GM19023 (cell line): ENCODE measurements around the gene TRIM56.
"Not testable (repeated sequence)": the region's sequence is repeated elsewhere in the genome, so short reads cannot be mapped to it uniquely, and the experiment has no call there.

Experiments
- ATAC-seq: cut with Tn5 transposase; IDR thresholded peaks from one replicate; pipeline ENCODE4 v1.9.1; 2021; ENCODE audit warnings: mild to moderate bottlenecking, moderate library complexity; ENCODE audit not compliant: unreplicated experiment

The TRIM56 gene

GRCh38 chr7:101112233-101112632 lies 27.0 kb downstream of the TRIM56 start:
- ATAC-seq: no peak

DNA sequence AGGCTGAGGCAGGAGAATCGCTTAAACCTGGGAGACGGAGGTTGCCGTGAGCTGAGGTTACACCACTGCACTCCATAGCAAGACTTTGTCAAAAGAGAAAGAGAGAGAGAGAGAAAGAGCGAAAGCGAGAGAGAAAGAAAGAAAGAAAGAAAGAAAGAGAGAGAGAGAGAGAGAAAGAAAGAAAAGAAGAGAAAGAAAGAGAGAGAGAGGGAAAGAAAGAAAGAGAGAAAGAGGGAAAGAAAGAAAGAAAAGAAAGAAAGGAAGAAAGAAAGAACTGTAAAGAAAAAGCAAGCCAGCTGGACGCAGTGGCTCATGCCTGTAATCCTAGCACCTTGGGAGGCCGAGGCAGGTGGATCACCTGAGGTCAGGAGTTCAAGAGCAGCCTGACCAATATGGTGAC lies 27.9 kb downstream of the TRIM56 start:
- ATAC-seq: not testable (repeated sequence)

DNA sequence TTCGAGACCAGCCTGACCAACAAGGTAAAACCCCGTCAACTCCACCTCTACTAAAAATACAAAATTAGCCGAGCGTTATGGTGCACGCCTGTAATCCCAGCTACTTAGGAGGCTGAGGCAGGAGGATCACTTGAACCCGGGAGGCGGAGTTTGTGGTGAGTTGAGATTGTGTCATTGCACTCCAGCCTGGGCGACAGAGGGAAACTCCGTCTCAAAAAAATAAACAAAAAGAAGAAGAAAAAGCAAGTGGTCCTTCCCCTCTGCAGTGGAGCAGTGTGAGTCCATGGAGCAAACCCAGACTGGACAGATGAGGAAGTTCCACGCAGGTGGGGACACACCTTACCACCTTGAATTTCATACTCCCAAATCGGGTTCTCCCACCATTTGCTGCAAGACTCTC lies 28.6 kb downstream of the TRIM56 start:
- ATAC-seq: no peak

GRCh38 chr7:101114492-101114891 lies 29.2 kb downstream of the TRIM56 start:
- ATAC-seq: no peak

GRCh38 chr7:101115215-101115614 lies 29.9 kb downstream of the TRIM56 start:
- ATAC-seq: no peak

DNA sequence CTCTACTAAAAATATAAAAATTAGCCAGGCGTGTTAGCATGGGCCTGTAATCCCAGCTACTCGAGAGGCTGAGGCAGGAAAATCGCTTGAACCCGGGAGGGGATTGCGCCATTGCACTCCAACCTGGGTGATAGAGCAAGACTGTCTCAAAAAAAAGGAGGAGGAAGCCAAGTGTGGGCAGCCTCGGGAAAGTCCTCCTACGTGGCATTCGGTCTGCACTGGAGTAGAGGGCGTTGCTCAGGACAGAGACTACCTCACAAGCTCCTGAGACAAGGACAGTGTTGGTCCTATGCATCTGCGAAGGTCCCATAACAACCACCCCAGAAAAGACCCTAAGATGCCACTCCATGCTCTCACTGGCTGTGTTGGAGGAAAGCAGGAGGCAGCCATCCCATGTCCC lies 31.6 kb downstream of the TRIM56 start:
- no peak for ATAC-seq

DNA sequence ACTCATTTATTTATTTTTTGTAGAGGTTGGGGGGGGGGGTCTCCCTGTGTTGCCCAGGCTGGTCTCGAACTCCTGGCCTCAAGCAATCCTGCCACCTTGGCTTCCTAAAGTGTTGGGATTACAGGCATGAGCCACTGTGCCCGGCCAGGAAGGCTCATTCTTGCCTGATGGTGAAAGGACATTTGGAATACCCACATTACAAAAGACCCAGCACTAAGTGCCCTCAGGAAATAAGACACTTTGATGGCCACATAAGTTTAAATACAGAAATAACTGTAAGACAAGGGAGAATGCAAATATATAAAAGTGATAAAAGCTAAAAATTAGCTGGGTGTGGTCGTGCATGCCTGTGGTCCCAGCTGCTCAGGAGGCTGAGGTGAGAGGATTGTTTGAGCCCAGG lies 33.6 kb downstream of the TRIM56 start:
- ATAC-seq: no peak

DNA sequence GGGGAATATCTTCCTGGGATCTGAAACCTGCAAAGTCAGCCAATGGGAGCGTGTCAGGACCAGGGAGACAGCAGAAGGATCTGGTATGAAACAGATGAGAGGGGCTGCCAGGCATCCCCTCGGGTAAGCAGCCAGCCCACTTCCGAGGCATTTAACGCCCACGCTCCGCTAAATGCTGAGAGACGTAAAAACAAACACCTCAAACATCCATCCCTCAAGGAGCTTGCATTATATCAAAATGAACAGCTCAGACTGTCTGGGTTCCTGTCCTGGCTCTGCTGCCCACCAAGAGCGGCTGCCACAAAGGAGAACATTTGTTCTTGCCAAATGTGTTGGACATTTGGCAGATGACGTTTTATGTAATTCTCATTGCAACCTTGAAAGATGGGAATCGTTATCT lies 34.6 kb downstream of the TRIM56 start:
- ATAC-seq: no peak

DNA sequence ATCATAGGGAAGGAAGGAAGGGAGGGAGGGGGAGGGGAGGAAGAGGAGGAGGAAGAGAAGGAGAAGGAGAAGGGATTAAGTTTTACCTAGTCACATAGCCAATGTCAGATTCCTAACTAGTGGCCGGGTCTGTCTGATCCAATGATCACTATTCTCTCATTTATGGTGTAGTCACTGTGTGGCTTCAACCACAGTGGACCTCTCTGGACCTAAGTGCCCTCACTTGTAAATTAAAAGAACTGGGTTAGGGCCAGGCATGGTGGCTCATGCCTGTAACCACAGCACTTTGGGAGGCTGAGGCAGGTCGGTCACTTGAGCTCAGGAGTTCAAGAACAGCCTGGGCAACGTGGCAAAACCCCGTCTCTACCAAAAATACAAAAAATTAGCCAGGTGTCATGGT lies 35.0 kb downstream of the TRIM56 start:
- ATAC-seq: no peak

GRCh38 chr7:101121631-101121990 lies 36.3 kb downstream of the TRIM56 start:
- ATAC-seq: not testable (repeated sequence)

- no peak for ATAC-seq
Observed at GRCh38 chr7:101121991-101122932, 37.0 kb downstream of the TRIM56 start.

DNA sequence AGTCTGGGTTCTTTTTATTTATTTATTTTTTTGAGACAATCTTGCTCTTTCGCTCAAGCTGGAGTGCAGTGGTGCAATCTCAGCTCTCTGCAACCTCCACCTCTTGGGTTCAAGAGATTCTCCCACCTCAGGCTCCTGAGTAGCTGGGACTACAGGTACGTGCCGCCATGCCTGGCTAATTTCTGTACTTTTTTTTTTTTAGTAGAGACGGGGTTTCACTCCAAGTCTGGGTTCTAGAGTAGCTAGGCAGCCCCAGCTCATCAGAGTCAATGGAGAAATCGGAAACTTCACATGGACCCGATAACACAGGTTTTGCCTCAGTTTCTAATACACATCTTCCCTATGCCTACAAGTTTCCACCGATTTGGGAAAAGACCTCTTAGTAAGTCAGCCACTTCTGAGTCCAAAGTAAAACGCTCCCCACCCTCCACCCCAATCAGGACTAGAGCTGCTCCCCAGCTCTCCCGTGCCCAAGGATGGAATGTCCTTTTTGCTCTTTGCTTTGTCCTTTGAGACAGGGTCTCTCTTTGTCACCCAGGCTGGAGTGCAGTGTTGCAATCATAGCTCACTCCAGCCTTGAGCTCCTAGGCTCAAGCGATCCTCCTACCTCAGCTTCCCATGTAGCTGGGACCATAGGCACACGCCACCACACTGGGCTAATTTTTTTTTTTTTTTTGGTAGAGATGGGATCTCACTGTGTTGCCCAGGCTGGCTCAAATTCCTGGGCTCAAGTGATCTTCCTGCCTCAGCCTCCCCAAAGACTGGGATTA lies 37.8 kb downstream of the TRIM56 start:
- no peak for ATAC-seq

DNA sequence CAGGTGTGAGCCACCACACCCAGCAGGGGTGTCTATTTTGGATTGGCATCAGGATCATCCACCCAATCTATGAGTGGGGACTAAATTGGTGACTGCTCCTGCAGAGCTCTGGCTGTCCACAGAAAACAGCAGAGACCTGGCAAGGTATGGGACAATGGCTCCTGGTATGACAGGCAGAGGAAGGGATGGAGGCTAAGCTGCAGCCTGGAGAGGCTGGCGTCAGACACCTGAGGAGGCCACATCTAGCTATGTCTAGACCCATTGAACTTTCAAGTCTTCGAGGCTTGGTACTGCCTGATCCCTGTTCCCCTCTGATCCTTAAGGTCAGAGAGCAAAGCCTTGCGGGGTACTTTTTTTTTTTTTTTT lies 38.4 kb downstream of the TRIM56 start:
- ATAC-seq: no peak

GRCh38 chr7:101124376-101125056 lies 39.2 kb downstream of the TRIM56 start:
- ATAC-seq: no peak

DNA sequence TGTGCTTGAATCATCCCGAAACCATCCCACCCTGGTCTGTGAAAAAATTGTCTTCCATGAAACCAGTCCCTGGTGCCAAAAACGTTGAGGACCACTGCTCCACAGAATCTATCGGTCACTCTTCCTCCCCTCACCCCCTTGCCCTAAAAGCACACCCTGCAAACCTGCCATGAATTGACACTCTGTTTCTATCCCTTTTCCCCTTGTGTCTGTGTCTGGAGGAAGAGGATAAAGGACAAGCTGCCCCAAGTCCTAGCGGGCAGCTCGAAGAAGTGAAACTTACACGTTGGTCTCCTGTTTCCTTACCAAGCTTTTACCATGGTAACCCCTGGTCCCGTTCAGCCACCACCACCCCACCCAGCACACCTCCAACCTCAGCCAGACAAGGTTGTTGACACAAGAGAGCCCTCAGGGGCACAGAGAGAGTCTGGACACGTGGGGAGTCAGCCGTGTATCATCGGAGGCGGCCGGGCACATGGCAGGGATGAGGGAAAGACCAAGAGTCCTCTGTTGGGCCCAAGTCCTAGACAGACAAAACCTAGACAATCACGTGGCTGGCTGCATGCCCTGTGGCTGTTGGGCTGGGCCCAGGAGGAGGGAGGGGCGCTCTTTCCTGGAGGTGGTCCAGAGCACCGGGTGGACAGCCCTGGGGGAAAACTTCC lies 40.8 kb downstream of the TRIM56 start:
- ATAC-seq: peak; percentile 26

DNA sequence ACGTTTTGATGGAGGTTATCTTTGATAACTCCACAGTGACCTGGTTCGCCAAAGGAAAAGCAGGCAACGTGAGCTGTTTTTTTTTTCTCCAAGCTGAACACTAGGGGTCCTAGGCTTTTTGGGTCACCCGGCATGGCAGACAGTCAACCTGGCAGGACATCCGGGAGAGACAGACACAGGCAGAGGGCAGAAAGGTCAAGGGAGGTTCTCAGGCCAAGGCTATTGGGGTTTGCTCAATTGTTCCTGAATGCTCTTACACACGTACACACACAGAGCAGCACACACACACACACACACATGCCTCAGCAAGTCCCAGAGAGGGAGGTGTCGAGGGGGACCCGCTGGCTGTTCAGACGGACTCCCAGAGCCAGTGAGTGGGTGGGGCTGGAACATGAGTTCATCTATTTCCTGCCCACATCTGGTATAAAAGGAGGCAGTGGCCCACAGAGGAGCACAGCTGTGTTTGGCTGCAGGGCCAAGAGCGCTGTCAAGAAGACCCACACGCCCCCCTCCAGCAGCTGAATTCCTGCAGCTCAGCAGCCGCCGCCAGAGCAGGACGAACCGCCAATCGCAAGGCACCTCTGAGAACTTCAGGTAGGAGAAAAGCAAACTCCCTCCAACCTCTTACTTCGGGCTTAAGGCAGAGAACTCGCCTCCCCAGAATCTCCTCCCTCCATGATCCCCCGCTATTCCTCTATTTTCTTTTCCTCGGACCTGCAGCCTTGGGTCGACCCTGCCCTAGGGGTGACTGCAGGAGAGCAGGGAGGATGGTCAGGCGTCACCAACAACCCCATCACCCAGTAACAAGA lies 41.6 kb downstream of the TRIM56 start, which contains the start of gene SERPINE1:
Gene SERPINE1, plus strand, starts transcription at position 454 of the 809 bp plus-strand sequence. CDS start 1,290 bp downstream, outside the sequence.
- ATAC-seq: peak; percentile 51

DNA sequence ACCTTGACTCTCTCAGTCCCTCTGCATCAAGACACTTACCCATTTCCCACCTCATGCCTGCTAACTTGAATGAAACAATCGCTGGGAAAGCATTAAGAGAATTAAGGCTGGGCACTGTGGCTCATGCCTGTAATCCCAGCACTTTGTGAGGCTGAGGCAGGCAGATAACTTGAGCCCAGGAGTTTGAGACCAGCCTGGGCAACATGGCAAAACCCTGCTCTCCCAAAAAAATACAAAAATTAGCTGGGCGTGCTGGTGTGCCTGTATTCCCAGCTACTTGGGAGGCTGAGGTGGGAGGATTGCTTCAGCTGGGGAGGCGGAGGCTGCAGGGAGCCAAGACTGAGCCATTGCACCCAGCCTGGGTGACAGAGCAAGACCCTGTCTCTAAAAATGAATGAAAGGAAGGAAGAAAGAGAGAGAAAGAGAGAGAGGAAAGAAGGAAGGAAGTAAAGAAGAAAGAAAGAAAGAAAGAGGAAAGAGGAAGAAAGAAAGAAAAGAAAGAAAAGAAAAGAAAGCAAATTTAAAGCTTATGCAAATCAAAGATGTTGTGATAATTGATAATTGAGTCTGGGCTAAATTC lies 42.3 kb downstream of the TRIM56 start:
- no peak for ATAC-seq

DNA sequence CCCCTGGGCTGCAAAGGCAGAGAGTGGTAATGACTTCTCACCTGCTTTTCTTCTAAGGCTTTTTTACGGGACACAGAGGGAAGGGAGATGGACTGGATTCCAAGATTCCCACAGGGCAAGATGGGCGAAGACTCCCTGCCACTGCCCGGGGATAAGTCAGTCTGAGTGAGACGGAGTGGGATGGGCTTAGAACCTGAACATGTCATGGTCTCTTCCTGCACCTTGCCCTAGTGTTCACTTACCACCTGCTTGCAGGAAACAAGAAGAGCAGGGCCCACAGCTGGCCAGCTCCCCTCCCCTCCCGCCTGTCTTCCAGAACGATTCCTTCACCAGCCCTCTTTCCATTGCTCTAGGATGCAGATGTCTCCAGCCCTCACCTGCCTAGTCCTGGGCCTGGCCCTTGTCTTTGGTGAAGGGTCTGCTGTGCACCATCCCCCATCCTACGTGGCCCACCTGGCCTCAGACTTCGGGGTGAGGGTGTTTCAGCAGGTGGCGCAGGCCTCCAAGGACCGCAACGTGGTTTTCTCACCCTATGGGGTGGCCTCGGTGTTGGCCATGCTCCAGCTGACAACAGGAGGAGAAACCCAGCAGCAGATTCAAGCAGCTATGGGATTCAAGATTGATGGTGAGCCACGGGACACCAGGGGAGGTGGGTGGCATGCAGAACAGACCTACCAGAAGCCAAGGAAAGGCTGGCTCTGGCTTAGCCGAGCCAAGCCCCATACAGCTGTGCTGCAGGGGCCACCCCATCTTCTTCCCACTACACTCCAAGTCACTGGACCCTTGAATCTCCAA lies 43.0 kb downstream of the TRIM56 start:
- no peak for ATAC-seq

DNA sequence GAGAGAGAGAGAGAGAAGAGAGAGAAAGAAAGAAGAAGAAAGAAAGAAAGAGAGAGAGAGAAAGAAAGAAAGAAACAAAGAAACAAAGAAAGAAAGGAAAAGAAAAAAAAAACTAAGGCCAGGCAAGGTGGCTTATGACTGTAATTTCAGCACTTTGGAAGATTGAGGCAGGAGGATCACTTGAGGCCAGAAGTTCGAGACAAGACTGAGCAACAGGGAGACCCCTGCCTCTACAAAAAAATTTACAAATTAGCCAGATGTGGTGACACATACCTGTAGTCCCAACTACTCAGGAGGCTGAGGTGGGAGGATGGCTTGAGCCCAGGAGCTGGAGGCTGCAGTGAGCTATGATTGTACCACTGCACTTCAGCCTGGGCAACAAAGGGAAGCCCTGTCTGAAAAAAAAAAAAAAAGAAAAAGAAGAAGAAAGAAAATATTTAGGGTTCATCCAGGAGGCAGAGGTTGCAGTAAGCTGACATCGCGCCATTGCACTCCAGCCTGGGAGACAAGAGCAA lies 44.4 kb downstream of the TRIM56 start:
- ATAC-seq: no peak
